HUES48 (cell line): ENCODE measurements around the gene HOOK2.

Experiments
- H3K27ac ChIP-seq: one replicate; pipeline ENCODE4 v1.7.0; 2013; ENCODE audit warnings: low read depth, low read length, inconsistent platforms
- H3K27me3 ChIP-seq: 2 replicates; pipeline ENCODE4 v1.6.1; 2013; ENCODE audit warnings: mild to moderate bottlenecking, low read length; ENCODE audit not compliant: control insufficient read depth, insufficient read depth
- H3K36me3 ChIP-seq: 2 replicates; pipeline ENCODE4 v1.6.1; 2013; ENCODE audit warnings: low read length; ENCODE audit not compliant: control insufficient read depth, insufficient read depth
- H3K4me1 ChIP-seq: 2 replicates; pipeline ENCODE4 v1.6.1; 2013; ENCODE audit warnings: mild to moderate bottlenecking, low read length; ENCODE audit not compliant: control insufficient read depth, insufficient read depth
- H3K4me3 ChIP-seq: 2 replicates; pipeline ENCODE4 v1.5.1; 2013; ENCODE audit warnings: mild to moderate bottlenecking, low read depth, low read length
- H3K9ac ChIP-seq: 2 replicates; pipeline ENCODE4 v1.6.1; 2013; ENCODE audit warnings: mild to moderate bottlenecking, low read depth, low read length, moderate library complexity
- H3K9me3 ChIP-seq: 2 replicates; pipeline ENCODE4 v1.6.1; 2013; ENCODE audit warnings: low read length; ENCODE audit not compliant: control insufficient read depth, insufficient read depth

The HOOK2 gene

DNA sequence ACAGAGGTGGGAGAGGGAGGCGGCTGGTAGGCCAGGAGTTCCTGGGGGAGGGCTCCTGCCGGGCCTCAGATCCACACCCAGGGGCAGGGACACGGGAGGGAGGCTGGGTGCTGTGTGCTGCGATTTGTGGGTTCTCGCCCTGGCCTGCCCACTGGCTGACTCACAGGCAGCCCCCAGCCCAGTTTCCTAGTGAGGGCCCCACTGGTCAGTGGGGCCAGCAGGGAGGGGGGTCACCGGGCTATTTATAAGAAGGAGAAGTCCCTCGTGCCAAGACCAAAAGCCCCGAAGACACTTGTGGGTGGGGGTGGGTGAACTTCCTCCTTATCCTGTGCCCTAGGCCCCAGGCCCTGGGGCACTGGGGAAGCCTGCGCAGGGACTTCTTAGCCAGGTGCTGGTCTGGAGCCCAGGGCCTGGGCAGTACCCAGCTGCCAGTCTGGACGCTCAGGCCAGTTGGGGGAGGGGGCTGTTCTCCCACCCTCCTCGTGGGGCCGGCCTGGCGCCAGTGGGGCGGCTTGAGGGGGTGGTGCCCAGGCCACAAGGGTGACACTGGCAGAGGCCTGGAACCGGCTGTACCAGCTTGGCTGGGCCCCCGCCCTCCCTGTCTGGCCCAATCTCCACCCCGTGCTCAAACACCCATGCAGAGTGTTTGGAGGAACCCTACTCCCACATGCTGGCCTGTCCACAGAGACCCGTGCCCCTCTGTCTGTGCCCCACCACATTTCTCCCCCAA lies 11.0 kb upstream of the HOOK2 start:
- Histone ChIP-seq H3K9me3 (no peaks in the 10 kb centered on the region), H3K4me1 (peaks cover 30% of the 10 kb centered on the region), H3K36me3 (no peaks in the 10 kb centered on the region), H3K27ac (no peak overlapping the region), H3K9ac (no peak overlapping the region), H3K4me3 (no peak overlapping the region), H3K27me3 (peaks cover 11% of the 10 kb centered on the region)

DNA sequence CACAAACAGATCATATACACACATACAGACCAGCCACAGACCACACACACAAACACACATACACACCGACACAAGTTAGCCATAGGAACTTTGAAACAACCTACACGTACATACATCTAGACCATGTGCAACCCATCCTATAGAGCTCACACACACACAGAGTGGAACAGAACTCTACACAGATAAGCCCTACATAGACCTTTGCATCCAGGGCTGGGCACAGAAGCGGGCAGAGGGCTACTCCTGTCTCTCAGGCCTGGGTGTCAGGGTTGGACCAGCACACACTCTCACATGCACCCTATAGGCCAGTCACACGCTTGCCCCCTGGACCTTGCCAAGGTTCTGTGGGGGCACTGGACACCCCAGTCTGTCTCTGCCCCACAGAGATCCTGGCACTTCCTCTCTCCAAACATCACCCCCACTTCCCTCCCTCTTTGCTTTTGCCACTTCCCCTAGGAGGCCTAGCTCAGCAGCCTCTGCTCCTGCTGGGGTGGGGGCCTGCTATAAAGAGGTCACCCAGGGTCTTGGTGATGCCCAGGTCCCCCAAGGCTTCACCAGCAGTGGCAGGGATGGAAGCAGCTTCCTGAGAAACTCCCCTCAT lies 10.2 kb upstream of the HOOK2 start:
- Histone ChIP-seq H3K27ac (no peak overlapping the region), H3K9ac (no peak overlapping the region), H3K4me1 (peaks cover 24% of the 10 kb centered on the region), H3K4me3 (no peak overlapping the region), H3K9me3 (no peaks in the 10 kb centered on the region), H3K36me3 (no peaks in the 10 kb centered on the region), H3K27me3 (peaks cover 3% of the 10 kb centered on the region)

DNA sequence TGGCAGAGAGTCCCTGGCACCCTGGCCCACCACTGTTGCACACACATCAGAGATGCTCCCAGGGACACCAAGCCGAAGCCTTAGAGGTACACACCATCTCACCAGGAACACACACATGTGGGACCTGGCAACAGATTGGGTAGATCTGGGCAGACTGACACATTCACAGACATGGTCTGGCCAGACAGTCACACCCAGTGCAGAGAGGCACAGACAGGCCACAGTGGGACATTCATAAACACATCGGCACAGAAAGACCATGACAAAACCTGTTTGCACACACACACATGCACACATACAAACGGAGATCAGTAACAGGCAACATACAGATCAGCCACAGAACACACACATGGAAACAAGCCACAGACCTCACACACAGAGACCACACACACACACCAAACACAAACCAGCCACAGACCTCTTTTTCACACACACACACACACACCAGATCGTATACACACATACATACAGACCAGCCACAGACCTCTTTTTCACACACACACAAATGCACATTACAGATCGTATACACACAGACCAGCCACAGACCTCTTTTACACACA lies 9.6 kb upstream of the HOOK2 start:
- no peak overlapping the region for H3K4me3 ChIP-seq

GRCh38 chr19:12784394-12784870 lies 9.1 kb upstream of the HOOK2 start:
- no peaks in the 10 kb centered on the region for H3K36me3 ChIP-seq
- H3K27ac ChIP-seq, result no peak overlapping the region
- no peak overlapping the region for H3K9ac ChIP-seq
- H3K4me3 ChIP-seq, result no peak overlapping the region
- no peaks in the 10 kb centered on the region for H3K9me3 ChIP-seq
- H3K27me3 ChIP-seq, result no peaks in the 10 kb centered on the region
- peaks cover 21% of the 10 kb centered on the region for H3K4me1 ChIP-seq

More for the DNA sequence above, 9.6 kb upstream of the HOOK2 start:
- Histone ChIP-seq H3K9ac (no peak overlapping the region), H3K4me1 (peaks cover 20% of the 10 kb centered on the region), H3K36me3 (no peaks in the 10 kb centered on the region), H3K27me3 (no peaks in the 10 kb centered on the region), H3K27ac (no peak overlapping the region), H3K9me3 (no peaks in the 10 kb centered on the region)

- Histone ChIP-seq H3K4me1 (peaks cover 21% of the 10 kb centered on the region), H3K27me3 (no peaks in the 10 kb centered on the region), H3K9me3 (no peaks in the 10 kb centered on the region), H3K27ac (no peak overlapping the region), H3K9ac (no peak overlapping the region), H3K4me3 (no peak overlapping the region), H3K36me3 (no peaks in the 10 kb centered on the region)
Observed at GRCh38 chr19:12783849-12784393, 8.6 kb upstream of the HOOK2 start.

GRCh38 chr19:12783291-12783848 lies 8.0 kb upstream of the HOOK2 start:
- no peaks in the 10 kb centered on the region for H3K36me3 ChIP-seq
- peak overlapping the region; percentile 63; the same call in 1 of the 2 replicates for H3K4me3 ChIP-seq
- peaks cover 21% of the 10 kb centered on the region for H3K4me1 ChIP-seq
- no peaks in the 10 kb centered on the region for H3K27me3 ChIP-seq
- H3K27ac ChIP-seq, result peak overlapping the region; percentile 64
- H3K9me3 ChIP-seq, result no peaks in the 10 kb centered on the region
- no peak overlapping the region for H3K9ac ChIP-seq

- Histone ChIP-seq H3K9me3 (no peaks in the 10 kb centered on the region), H3K27me3 (no peaks in the 10 kb centered on the region), H3K36me3 (no peaks in the 10 kb centered on the region), H3K4me3 (peak overlapping the region; percentile 63), H3K27ac (peak overlapping the region; percentile 64), H3K9ac (0 out of 2 replicates have a peak overlapping the region, but pooled peaks have one; percentile 10), H3K4me1 (peaks cover 19% of the 10 kb centered on the region)
Observed at GRCh38 chr19:12782424-12783290, 7.3 kb upstream of the HOOK2 start.

DNA sequence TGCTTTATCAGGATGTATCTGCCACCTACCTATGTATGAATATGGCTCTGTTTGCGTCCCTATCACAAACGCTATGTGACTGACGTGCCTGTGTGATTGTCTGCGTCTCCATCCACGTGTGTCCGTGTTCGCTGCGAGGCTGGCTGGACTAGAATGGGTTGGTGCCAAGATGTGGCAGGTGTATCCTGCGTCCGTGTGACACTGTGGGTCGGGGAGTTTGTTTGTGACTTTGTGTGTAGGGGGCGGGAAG lies 6.7 kb upstream of the HOOK2 start:
- H3K9me3 ChIP-seq, result no peaks in the 10 kb centered on the region
- H3K27ac ChIP-seq, result peak overlapping the region; percentile 64
- H3K27me3 ChIP-seq, result no peaks in the 10 kb centered on the region
- H3K4me3 ChIP-seq, result peak overlapping the region; percentile 63; the same call in 1 of the 2 replicates
- no peaks in the 10 kb centered on the region for H3K36me3 ChIP-seq
- 0 out of 2 replicates have a peak overlapping the region, but pooled peaks have one; percentile 7 for H3K9ac ChIP-seq
- H3K4me1 ChIP-seq, result peaks cover 21% of the 10 kb centered on the region

DNA sequence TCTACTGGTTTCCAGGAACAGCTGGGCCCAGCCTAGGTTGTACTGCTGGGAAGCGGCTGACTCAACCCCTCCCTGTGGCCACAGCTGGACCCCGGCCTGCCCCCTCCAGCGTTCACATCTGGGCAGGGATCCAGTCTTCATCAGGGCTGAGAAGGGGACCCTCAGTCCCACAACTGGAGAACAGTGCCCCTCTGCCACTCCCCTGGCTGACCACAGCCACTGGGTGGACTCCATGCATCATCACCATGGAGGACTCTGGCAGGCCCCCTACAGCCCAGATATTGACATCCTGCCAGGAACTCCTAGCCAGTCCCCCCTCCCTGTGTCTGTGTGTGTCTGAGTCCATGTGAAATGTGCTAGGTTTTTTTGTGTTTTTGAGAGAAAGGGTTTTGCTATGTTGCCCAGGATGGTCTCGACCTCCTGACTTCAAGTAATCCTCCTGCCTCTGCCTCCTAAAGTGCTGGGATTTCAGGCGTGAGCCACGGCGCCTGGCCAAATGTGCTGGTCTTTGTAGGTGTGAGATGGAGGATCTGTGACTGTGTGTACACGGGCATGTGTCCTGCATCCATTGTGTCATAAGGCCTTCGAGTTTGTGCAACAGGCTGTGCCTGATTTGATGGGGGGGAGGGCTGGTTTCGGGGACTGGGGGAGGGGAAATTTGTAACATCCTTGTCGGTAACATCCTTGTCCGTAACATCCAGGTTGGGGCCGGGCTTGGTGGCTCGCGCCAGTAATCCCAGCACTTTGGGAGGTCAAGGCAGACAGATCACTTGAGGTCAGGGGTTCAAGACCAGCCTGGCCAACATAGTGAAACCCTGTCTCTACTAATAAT lies 4.0 kb upstream of the HOOK2 start:
- Histone ChIP-seq H3K27me3 (no peaks in the 10 kb centered on the region), H3K36me3 (peaks cover 1% of the 10 kb centered on the region; the same call in 1 of the 2 replicates), H3K4me1 (peaks cover 26% of the 10 kb centered on the region), H3K4me3 (peak overlapping the region; percentile 65; the same call in 1 of the 2 replicates), H3K27ac (peak overlapping the region; percentile 71), H3K9me3 (no peaks in the 10 kb centered on the region), H3K9ac (no peak overlapping the region)

DNA sequence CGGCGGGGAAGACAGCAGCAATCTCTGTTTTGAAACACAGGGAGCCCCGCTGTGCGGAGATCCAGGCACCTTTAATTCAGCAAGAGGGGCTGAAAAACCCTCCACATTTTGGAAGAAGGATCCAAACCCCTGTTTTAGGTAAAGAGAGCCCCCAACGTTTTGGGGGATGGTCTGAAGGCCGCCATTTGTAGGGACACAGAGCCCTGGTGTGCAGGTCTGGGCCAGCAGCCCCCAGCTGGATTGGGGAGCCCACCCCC lies 3.5 kb upstream of the HOOK2 start:
- Histone ChIP-seq H3K36me3 (peaks cover 5% of the 10 kb centered on the region; the same call in 1 of the 2 replicates), H3K9me3 (no peaks in the 10 kb centered on the region), H3K27me3 (no peaks in the 10 kb centered on the region), H3K27ac (peak overlapping the region; percentile 71), H3K9ac (no peak overlapping the region), H3K4me3 (peak overlapping the region; percentile 65; the same call in 1 of the 2 replicates), H3K4me1 (peaks cover 27% of the 10 kb centered on the region)
